HEK293 (cell line): Measurements from ENCODE around the gene TCHP.
A peak's percentile ranks its signal among the peaks of the same experiment; 100 is the strongest.

Experiments used
- BCL11A ChIP-seq: fragments of 450-650 bp; formaldehyde crosslinking; IDR thresholded peaks from 2 replicates; pipeline ENCODE4 v1.5.1; 2016; ENCODE audit warnings: low read depth, missing biosample characterization, missing genetic modification characterization
- KLF16 ChIP-seq: fragments of 450-650 bp; formaldehyde crosslinking; IDR thresholded peaks from 2 replicates; pipeline ENCODE4 v1.5.1; 2017; ENCODE audit warnings: missing biosample characterization, missing genetic modification characterization
- MYNN ChIP-seq: fragments of 450-650 bp; formaldehyde crosslinking; IDR thresholded peaks from 2 replicates; pipeline ENCODE4 v1.5.1; 2016; ENCODE audit warnings: missing biosample characterization, missing genetic modification characterization, borderline replicate concordance
- PRDM1 ChIP-seq: fragments of 450-650 bp; formaldehyde crosslinking; IDR thresholded peaks from 2 replicates; pipeline ENCODE4; 2016; ENCODE audit warnings: missing biosample characterization, missing genetic modification characterization
- SCRT2 ChIP-seq: fragments of 450-650 bp; formaldehyde crosslinking; IDR thresholded peaks from 2 replicates; pipeline ENCODE4 v1.5.1; 2016; ENCODE audit warnings: missing biosample characterization, missing genetic modification characterization
- YY1 ChIP-seq: fragments of 450-650 bp; formaldehyde crosslinking; IDR thresholded peaks from 2 replicates; pipeline ENCODE4 v1.5.1; 2018; ENCODE audit warnings: missing biosample characterization, missing genetic modification characterization
- ZBTB20 ChIP-seq: fragments of 450-650 bp; formaldehyde crosslinking; IDR thresholded peaks from 2 replicates; pipeline ENCODE4 v1.5.1; 2016; ENCODE audit warnings: missing biosample characterization, missing genetic modification characterization
- ZBTB26 ChIP-seq: fragments of 450-650 bp; formaldehyde crosslinking; optimal IDR thresholded peaks from 2 replicates; pipeline ENCODE3; 2016; ENCODE audit warnings: missing biosample characterization, mild to moderate bottlenecking, missing genetic modification characterization
- ZEB2 ChIP-seq: fragments of 450-650 bp; formaldehyde crosslinking; IDR thresholded peaks from 2 replicates; pipeline ENCODE4 v1.5.1; 2016; ENCODE audit warnings: missing biosample characterization, missing genetic modification characterization
- ZFP3 ChIP-seq: fragments of 450-650 bp; formaldehyde crosslinking; IDR thresholded peaks from 2 replicates; pipeline ENCODE4 v1.5.1; 2016; ENCODE audit warnings: low read depth, missing biosample characterization, missing genetic modification characterization
- ZFP69B ChIP-seq: fragments of 450-650 bp; formaldehyde crosslinking; IDR thresholded peaks from 2 replicates; pipeline ENCODE4 v1.5.1; 2016; ENCODE audit warnings: missing biosample characterization, missing genetic modification characterization
- ZNF112 ChIP-seq: fragments of 450-650 bp; formaldehyde crosslinking; IDR thresholded peaks from 2 replicates; pipeline ENCODE4 v1.5.0; 2017; ENCODE audit warnings: missing biosample characterization, missing genetic modification characterization
- ZNF114 ChIP-seq: fragments of 450-650 bp; formaldehyde crosslinking; IDR thresholded peaks from 2 replicates; pipeline ENCODE4 v1.5.0; 2017; ENCODE audit warnings: missing biosample characterization, missing genetic modification characterization
- ZNF121 ChIP-seq: fragments of 450-650 bp; formaldehyde crosslinking; IDR thresholded peaks from 2 replicates; pipeline ENCODE4 v1.5.1; 2016; ENCODE audit warnings: missing biosample characterization, missing genetic modification characterization
- ZNF175 ChIP-seq: fragments of 450-650 bp; formaldehyde crosslinking; IDR thresholded peaks from 2 replicates; pipeline ENCODE4 v1.5.1; 2016; ENCODE audit warnings: missing biosample characterization, missing genetic modification characterization
- ZNF302 ChIP-seq: fragments of 450-650 bp; formaldehyde crosslinking; IDR thresholded peaks from 2 replicates; pipeline ENCODE4 v1.5.1; 2016; ENCODE audit warnings: missing biosample characterization, missing genetic modification characterization, low read depth
- ZNF311 ChIP-seq: fragments of 450-650 bp; formaldehyde crosslinking; IDR thresholded peaks from 2 replicates; pipeline ENCODE4 v1.5.1; 2017; ENCODE audit warnings: missing biosample characterization, missing genetic modification characterization, borderline replicate concordance
- ZNF366 ChIP-seq: fragments of 450-650 bp; formaldehyde crosslinking; conservative IDR thresholded peaks from 2 replicates; pipeline ENCODE4 v1.5.1; 2016; ENCODE audit warnings: missing biosample characterization, missing genetic modification characterization
- ZNF433 ChIP-seq: fragments of 450-650 bp; formaldehyde crosslinking; IDR thresholded peaks from 2 replicates; pipeline ENCODE4 v1.5.1; 2016; ENCODE audit warnings: missing biosample characterization, missing genetic modification characterization, low read depth
- ZNF629 ChIP-seq: fragments of 450-650 bp; formaldehyde crosslinking; IDR thresholded peaks from 2 replicates; pipeline ENCODE4 v1.5.1; 2017; ENCODE audit warnings: missing biosample characterization, missing genetic modification characterization
- ZNF658 ChIP-seq: fragments of 450-650 bp; formaldehyde crosslinking; IDR thresholded peaks from 2 replicates; pipeline ENCODE4; 2016; ENCODE audit warnings: missing biosample characterization, missing genetic modification characterization
- ZNF670 ChIP-seq: fragments of 450-650 bp; formaldehyde crosslinking; IDR thresholded peaks from 2 replicates; pipeline ENCODE4 v1.5.1; 2016; ENCODE audit warnings: missing biosample characterization, missing genetic modification characterization, low read depth
- ZNF768 ChIP-seq: fragments of 450-650 bp; formaldehyde crosslinking; IDR thresholded peaks from 2 replicates; pipeline ENCODE4 v1.5.1; 2018; ENCODE audit warnings: missing biosample characterization, mild to moderate bottlenecking, missing genetic modification characterization
- ZNF776 ChIP-seq: fragments of 450-650 bp; formaldehyde crosslinking; IDR thresholded peaks from 2 replicates; pipeline ENCODE4 v1.5.0; 2017; ENCODE audit warnings: missing biosample characterization, missing genetic modification characterization, borderline replicate concordance
- ZXDB ChIP-seq: fragments of 450-650 bp; formaldehyde crosslinking; IDR thresholded peaks from 2 replicates; pipeline ENCODE4 v1.5.1; 2016; ENCODE audit warnings: missing biosample characterization, missing genetic modification characterization
- TF ChIP-seq, protein P1 (sequence below): fragments of 450-650 bp; formaldehyde crosslinking; conservative IDR thresholded peaks from 2 replicates; pipeline ENCODE4 v1.5.1; 2016; ENCODE audit warnings: low read depth, missing biosample characterization, missing genetic modification characterization
- TF ChIP-seq, protein P2 (sequence below): fragments of 450-650 bp; formaldehyde crosslinking; IDR thresholded peaks from 2 replicates; pipeline ENCODE4 v1.5.1; 2016; ENCODE audit warnings: missing biosample characterization, missing genetic modification characterization, borderline replicate concordance
- TF ChIP-seq, protein P3 (sequence below): fragments of 450-650 bp; formaldehyde crosslinking; IDR thresholded peaks from 2 replicates; pipeline ENCODE4 v1.5.1; 2016; ENCODE audit warnings: missing biosample characterization, missing genetic modification characterization

The TCHP gene

GRCh38 chr12:109880043-109880931 is 19.8 kb upstream of the TCHP start, which contains the start of gene GLTP (continued):
- TF ChIP-seq, protein P1, sequence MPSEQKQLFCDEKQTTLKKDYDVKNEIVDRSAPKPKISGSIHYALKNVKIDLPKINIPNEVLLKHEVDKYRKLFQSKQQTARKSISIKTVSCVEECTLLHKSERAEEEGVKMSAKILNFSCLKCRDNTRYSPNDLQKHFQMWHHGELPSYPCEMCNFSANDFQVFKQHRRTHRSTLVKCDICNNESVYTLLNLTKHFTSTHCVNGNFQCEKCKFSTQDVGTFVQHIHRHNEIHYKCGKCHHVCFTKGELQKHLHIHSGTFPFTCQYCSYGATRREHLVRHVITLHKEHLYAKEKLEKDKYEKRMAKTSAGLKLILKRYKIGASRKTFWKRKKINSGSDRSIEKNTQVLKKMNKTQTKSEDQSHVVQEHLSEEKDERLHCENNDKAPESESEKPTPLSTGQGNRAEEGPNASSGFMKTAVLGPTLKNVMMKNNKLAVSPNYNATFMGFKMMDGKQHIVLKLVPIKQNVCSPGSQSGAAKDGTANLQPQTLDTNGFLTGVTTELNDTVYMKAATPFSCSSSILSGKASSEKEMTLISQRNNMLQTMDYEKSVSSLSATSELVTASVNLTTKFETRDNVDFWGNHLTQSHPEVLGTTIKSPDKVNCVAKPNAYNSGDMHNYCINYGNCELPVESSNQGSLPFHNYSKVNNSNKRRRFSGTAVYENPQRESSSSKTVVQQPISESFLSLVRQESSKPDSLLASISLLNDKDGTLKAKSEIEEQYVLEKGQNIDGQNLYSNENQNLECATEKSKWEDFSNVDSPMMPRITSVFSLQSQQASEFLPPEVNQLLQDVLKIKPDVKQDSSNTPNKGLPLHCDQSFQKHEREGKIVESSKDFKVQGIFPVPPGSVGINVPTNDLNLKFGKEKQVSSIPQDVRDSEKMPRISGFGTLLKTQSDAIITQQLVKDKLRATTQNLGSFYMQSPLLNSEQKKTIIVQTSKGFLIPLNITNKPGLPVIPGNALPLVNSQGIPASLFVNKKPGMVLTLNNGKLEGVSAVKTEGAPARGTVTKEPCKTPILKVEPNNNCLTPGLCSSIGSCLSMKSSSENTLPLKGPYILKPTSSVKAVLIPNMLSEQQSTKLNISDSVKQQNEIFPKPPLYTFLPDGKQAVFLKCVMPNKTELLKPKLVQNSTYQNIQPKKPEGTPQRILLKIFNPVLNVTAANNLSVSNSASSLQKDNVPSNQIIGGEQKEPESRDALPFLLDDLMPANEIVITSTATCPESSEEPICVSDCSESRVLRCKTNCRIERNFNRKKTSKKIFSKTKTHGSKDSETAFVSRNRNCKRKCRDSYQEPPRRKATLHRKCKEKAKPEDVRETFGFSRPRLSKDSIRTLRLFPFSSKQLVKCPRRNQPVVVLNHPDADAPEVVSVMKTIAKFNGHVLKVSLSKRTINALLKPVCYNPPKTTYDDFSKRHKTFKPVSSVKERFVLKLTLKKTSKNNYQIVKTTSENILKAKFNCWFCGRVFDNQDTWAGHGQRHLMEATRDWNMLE (tag by site-specific recombination) = no peak
- TF ChIP-seq MYNN (tag by site-specific recombination) = no peak
- no peak for TF ChIP-seq ZNF768 (tag by site-specific recombination)
- peak; percentile 37; the same call in 1 of the 2 replicates for TF ChIP-seq YY1 (tag by site-specific recombination)
- TF ChIP-seq, protein P2, sequence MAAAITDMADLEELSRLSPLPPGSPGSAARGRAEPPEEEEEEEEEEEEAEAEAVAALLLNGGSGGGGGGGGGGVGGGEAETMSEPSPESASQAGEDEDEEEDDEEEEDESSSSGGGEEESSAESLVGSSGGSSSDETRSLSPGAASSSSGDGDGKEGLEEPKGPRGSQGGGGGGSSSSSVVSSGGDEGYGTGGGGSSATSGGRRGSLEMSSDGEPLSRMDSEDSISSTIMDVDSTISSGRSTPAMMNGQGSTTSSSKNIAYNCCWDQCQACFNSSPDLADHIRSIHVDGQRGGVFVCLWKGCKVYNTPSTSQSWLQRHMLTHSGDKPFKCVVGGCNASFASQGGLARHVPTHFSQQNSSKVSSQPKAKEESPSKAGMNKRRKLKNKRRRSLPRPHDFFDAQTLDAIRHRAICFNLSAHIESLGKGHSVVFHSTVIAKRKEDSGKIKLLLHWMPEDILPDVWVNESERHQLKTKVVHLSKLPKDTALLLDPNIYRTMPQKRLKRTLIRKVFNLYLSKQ (tag by site-specific recombination) = 0 out of 2 replicates have a peak, but pooled peaks have one; percentile 4
- no peak for TF ChIP-seq ZNF629 (tag by site-specific recombination)
- no peak for TF ChIP-seq ZFP69B (tag by site-specific recombination)
- no peak for TF ChIP-seq ZNF658
- TF ChIP-seq ZFP3 (tag by site-specific recombination) = no peak
- TF ChIP-seq KLF16 = peak; percentile 67
- TF ChIP-seq ZBTB20 = no peak; the same call in 1 of the 2 replicates
- no peak for TF ChIP-seq ZNF366 (tag by site-specific recombination)
- no peak for TF ChIP-seq PRDM1
- TF ChIP-seq ZNF302 (tag by site-specific recombination) = no peak
- no peak for TF ChIP-seq ZNF114
- TF ChIP-seq ZNF776 (tag by site-specific recombination) = no peak
- peak; percentile 22; the same call in 1 of the 2 replicates for TF ChIP-seq ZEB2 (tag by site-specific recombination)
- TF ChIP-seq ZBTB26 = peak; percentile 51
- TF ChIP-seq ZNF433 (tag by site-specific recombination) = no peak
- TF ChIP-seq SCRT2 (tag by site-specific recombination) = no peak
- no peak for TF ChIP-seq ZNF112
- no peak for TF ChIP-seq ZNF670 (tag by site-specific recombination)
- no peak for TF ChIP-seq BCL11A (tag by site-specific recombination)
- TF ChIP-seq ZNF121 (tag by site-specific recombination) = no peak
- no peak for TF ChIP-seq ZNF175 (tag by site-specific recombination)
- no peak for TF ChIP-seq ZNF311 (tag by site-specific recombination)
- TF ChIP-seq, protein P3, sequence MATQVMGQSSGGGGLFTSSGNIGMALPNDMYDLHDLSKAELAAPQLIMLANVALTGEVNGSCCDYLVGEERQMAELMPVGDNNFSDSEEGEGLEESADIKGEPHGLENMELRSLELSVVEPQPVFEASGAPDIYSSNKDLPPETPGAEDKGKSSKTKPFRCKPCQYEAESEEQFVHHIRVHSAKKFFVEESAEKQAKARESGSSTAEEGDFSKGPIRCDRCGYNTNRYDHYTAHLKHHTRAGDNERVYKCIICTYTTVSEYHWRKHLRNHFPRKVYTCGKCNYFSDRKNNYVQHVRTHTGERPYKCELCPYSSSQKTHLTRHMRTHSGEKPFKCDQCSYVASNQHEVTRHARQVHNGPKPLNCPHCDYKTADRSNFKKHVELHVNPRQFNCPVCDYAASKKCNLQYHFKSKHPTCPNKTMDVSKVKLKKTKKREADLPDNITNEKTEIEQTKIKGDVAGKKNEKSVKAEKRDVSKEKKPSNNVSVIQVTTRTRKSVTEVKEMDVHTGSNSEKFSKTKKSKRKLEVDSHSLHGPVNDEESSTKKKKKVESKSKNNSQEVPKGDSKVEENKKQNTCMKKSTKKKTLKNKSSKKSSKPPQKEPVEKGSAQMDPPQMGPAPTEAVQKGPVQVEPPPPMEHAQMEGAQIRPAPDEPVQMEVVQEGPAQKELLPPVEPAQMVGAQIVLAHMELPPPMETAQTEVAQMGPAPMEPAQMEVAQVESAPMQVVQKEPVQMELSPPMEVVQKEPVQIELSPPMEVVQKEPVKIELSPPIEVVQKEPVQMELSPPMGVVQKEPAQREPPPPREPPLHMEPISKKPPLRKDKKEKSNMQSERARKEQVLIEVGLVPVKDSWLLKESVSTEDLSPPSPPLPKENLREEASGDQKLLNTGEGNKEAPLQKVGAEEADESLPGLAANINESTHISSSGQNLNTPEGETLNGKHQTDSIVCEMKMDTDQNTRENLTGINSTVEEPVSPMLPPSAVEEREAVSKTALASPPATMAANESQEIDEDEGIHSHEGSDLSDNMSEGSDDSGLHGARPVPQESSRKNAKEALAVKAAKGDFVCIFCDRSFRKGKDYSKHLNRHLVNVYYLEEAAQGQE = no peak
- TF ChIP-seq ZXDB (tag by site-specific recombination) = peak; percentile 65
